ENCODE data around the gene SHC1. TPM values are rescaled to one million over a fixed set of nuclear protein-coding genes. Genes with fewer than 3 reads are reported as not detected.

The SHC1 gene
- total RNA-seq (10 to 100 TPM; 78.4 to 81.7 TPM), polyA plus RNA-seq (10 to 100 TPM; 36.4 to 44.5 TPM)

- Histone ChIP-seq H3K27ac (ENCODE audit: low read depth, low read length) (peak within 1 kb of the TSS; percentile 23), H3K4me3 (ENCODE audit: low read length in 2 of 2) (no peak within 1 kb of the TSS), H3K36me3 (ENCODE audit: insufficient read depth, low read length) (peaks cover 37% of the 10 kb centered on the region), H3K27me3 (ENCODE audit: insufficient read depth, low read length) (no peaks in the 10 kb centered on the region), H3K9me3 (ENCODE audit: control insufficient read depth in 1 of 2, low read length in 2 of 2) (no peaks in the 10 kb centered on the region), H3K4me1 (ENCODE audit: insufficient read depth, low read length) (peaks cover 36% of the 10 kb centered on the region)
- peak within 1 kb of the TSS; percentile 15 to 58 (median 44) for H3K4me3 Mint-ChIP-seq
- H3K9me3 Mint-ChIP-seq, result no peaks in the 10 kb centered on the region
- H3K4me1 Mint-ChIP-seq, result peaks cover 22 to 35% (median 26%) of the 10 kb centered on the region in 4 donors
- H3K27ac Mint-ChIP-seq, result peak within 1 kb of the TSS; percentile 57 to 87 (median 85)
- no peaks in the 10 kb centered on the region for H3K27me3 Mint-ChIP-seq
- peaks cover 16 to 39% of the 10 kb centered on the region in 2 donors for H3K36me3 Mint-ChIP-seq
- CTCF ChIA-PET (ENCODE audit: partially characterized antibody), result interaction anchor here (0.9 to 16.3 kb wide), 7 partner anchors 10 to 121 kb away, joined by 3 to 226 read pairs (median 5); partner anchors contain the start of genes LENEP and PYGO2
- DNase-seq, result peak in 1 of 5 donors; percentile 46
- intact Hi-C loops (cut with micrococcal nuclease), result no loop called here
- POLR2A ChIA-PET (ENCODE audit: partially characterized antibody), result interaction anchor here (0.7 to 41.7 kb wide), 7 partner anchors 9 to 80 kb away, joined by 3 to 1543 read pairs (median 36); partner anchors contain the start of genes ADAM15, FLAD1, LENEP and PBXIP1
These were observed at the start of gene SHC1 for GRCh38 chr1:154970631-154971340. Gene SHC1, minus strand, starts transcription at chr1:154970747. Its CDS starts 221 bp downstream, at chr1:154970526.

- H3K27ac ChIP-seq (ENCODE audit: low read depth, low read length), result no peak overlapping the region
- CTCF ChIA-PET (ENCODE audit: partially characterized antibody), result interaction anchor here (0.7 to 18.7 kb wide), 15 partner anchors 8 to 460 kb away, joined by 3 to 381 read pairs (median 3); partner anchors contain the start of genes ADAM15, CKS1B, FLAD1 and LENEP
These were observed 49.1 kb upstream of the SHC1 start for GRCh38 chr1:155019377-155020245.

GRCh38 chr1:155018617-155019348, 48.2 kb upstream of the SHC1 start:
- no peaks in the 10 kb centered on the region for H3K9me3 ChIP-seq (ENCODE audit: control insufficient read depth in 1 of 2, low read length in 2 of 2)
- H3K36me3 ChIP-seq (ENCODE audit: insufficient read depth, low read length), result peaks cover 8% of the 10 kb centered on the region
- H3K4me1 ChIP-seq (ENCODE audit: insufficient read depth, low read length), result peaks cover 49% of the 10 kb centered on the region
- no peak overlapping the region for H3K4me3 ChIP-seq (ENCODE audit: low read length in 2 of 2)
- intact Hi-C loops (cut with micrococcal nuclease), result no loop called here
- peak overlapping the region; percentile 36 to 91 (median 86) for H3K27ac Mint-ChIP-seq
- peaks cover 38 to 68% (median 54%) of the 10 kb centered on the region in 4 donors for H3K4me1 Mint-ChIP-seq
- no peaks in the 10 kb centered on the region for H3K27me3 Mint-ChIP-seq
- ChIA-PET CTCF (ENCODE audit: partially characterized antibody) (interaction anchor here (0.6 to 18.7 kb wide), 11 partner anchors 20 to 112 kb away, joined by 3 to 381 read pairs (median 26); partner anchors contain the start of genes ADAM15, CKS1B, FLAD1 and LENEP), POLR2A (ENCODE audit: partially characterized antibody) (interaction anchor here (0.6 to 38.9 kb wide), 7 partner anchors 11 to 82 kb away, joined by 3 to 1543 read pairs (median 67); partner anchors contain the start of genes CKS1B, FLAD1, LENEP and PBXIP1)
- H3K27ac ChIP-seq (ENCODE audit: low read depth, low read length), result peak overlapping the region; percentile 86
- DNase-seq, result no peak
- H3K9me3 Mint-ChIP-seq, result peaks cover 0 to 1% (median 0%) of the 10 kb centered on the region in 8 donors
- H3K36me3 Mint-ChIP-seq, result peaks cover 13 to 20% of the 10 kb centered on the region in 2 donors
- H3K4me3 Mint-ChIP-seq, result no peak overlapping the region
- H3K27me3 ChIP-seq (ENCODE audit: insufficient read depth, low read length), result no peaks in the 10 kb centered on the region

More at GRCh38 chr1:155019377-155020245, 49.1 kb upstream of the SHC1 start:
- Histone ChIP-seq H3K9me3 (ENCODE audit: control insufficient read depth in 1 of 2, low read length in 2 of 2) (no peaks in the 10 kb centered on the region), H3K36me3 (ENCODE audit: insufficient read depth, low read length) (peaks cover 8% of the 10 kb centered on the region), H3K4me3 (ENCODE audit: low read length in 2 of 2) (no peak overlapping the region), H3K27me3 (ENCODE audit: insufficient read depth, low read length) (no peaks in the 10 kb centered on the region), H3K4me1 (ENCODE audit: insufficient read depth, low read length) (peaks cover 41% of the 10 kb centered on the region)
- H3K27me3 Mint-ChIP-seq, result no peaks in the 10 kb centered on the region
- peaks cover 0 to 1% (median 0%) of the 10 kb centered on the region in 8 donors for H3K9me3 Mint-ChIP-seq
- POLR2A ChIA-PET (ENCODE audit: partially characterized antibody), result interaction anchor here (0.6 to 38.9 kb wide), 5 partner anchors 11 to 49 kb away, joined by 3 to 1543 read pairs (median 67); partner anchors contain the start of genes CKS1B, FLAD1, LENEP and PBXIP1
- H3K4me3 Mint-ChIP-seq, result peak overlapping the region in 4 of 8 donors; percentile 9 to 43 (median 22)
- H3K4me1 Mint-ChIP-seq, result peaks cover 31 to 63% (median 47%) of the 10 kb centered on the region in 4 donors
- no peak for DNase-seq
- peaks cover 9 to 14% of the 10 kb centered on the region in 2 donors for H3K36me3 Mint-ChIP-seq
- H3K27ac Mint-ChIP-seq, result peak overlapping the region; percentile 65 to 91 (median 87)
- intact Hi-C loops (cut with micrococcal nuclease), result no loop called here

GRCh38 chr1:155017946-155018316, 47.4 kb upstream of the SHC1 start:
- Mint-ChIP-seq H3K4me1 (peaks cover 43 to 69% (median 61%) of the 10 kb centered on the region in 4 donors), H3K36me3 (peaks cover 13 to 26% of the 10 kb centered on the region in 2 donors), H3K27ac (peak overlapping the region; percentile 73 to 94 (median 79)), H3K9me3 (peaks cover 0 to under 1% (median 0%) of the 10 kb centered on the region in 8 donors), H3K4me3 (peak overlapping the region in 7 of 8 donors; percentile 48 to 74 (median 64)), H3K27me3 (no peaks in the 10 kb centered on the region)
- DNase-seq, result no peak
- peaks cover 57% of the 10 kb centered on the region for H3K4me1 ChIP-seq (ENCODE audit: insufficient read depth, low read length)
- no peaks in the 10 kb centered on the region for H3K27me3 ChIP-seq (ENCODE audit: insufficient read depth, low read length)
- intact Hi-C loops (cut with micrococcal nuclease), result loop anchor here (1.0 kb wide), 8 partner anchors 19 to 459 kb away; partner anchors contain the start of genes ADAM15, FLAD1 and PYGO2
- peaks cover 8% of the 10 kb centered on the region for H3K36me3 ChIP-seq (ENCODE audit: insufficient read depth, low read length)
- POLR2A ChIA-PET (ENCODE audit: partially characterized antibody), result interaction anchor here (0.6 to 38.9 kb wide), 12 partner anchors 10 to 81 kb away, joined by 3 to 1543 read pairs (median 7); partner anchors contain the start of genes ADAM15, CKS1B, FLAD1 and LENEP
- peak overlapping the region; percentile 86 for H3K27ac ChIP-seq (ENCODE audit: low read depth, low read length)
- peak overlapping the region; percentile 11 to 24 for H3K4me3 ChIP-seq (ENCODE audit: low read length in 2 of 2)
- no peaks in the 10 kb centered on the region for H3K9me3 ChIP-seq (ENCODE audit: control insufficient read depth in 1 of 2, low read length in 2 of 2)
- CTCF ChIA-PET (ENCODE audit: partially characterized antibody), result interaction anchor here (0.6 to 18.7 kb wide), 28 partner anchors 10 to 537 kb away, joined by 3 to 381 read pairs (median 5); partner anchors contain the start of genes ADAM15, CKS1B, FLAD1 and LENEP

GRCh38 chr1:155017041-155017945, 46.7 kb upstream of the SHC1 start:
- POLR2A ChIA-PET (ENCODE audit: partially characterized antibody), result interaction anchor here (0.6 to 38.9 kb wide), 13 partner anchors 10 to 125 kb away, joined by 3 to 1543 read pairs (median 4); partner anchors contain the start of genes ADAM15, CKS1B, FLAD1 and LENEP
- Histone ChIP-seq H3K27ac (ENCODE audit: low read depth, low read length) (peak overlapping the region; percentile 86), H3K4me3 (ENCODE audit: low read length in 2 of 2) (peak overlapping the region; percentile 11 to 24), H3K27me3 (ENCODE audit: insufficient read depth, low read length) (no peaks in the 10 kb centered on the region), H3K9me3 (ENCODE audit: control insufficient read depth in 1 of 2, low read length in 2 of 2) (no peaks in the 10 kb centered on the region), H3K36me3 (ENCODE audit: insufficient read depth, low read length) (peaks cover 8% of the 10 kb centered on the region), H3K4me1 (ENCODE audit: insufficient read depth, low read length) (peaks cover 64% of the 10 kb centered on the region)
- Mint-ChIP-seq H3K4me1 (peaks cover 46 to 71% (median 64%) of the 10 kb centered on the region in 4 donors), H3K9me3 (peaks cover 0 to 3% (median 0%) of the 10 kb centered on the region in 8 donors), H3K27me3 (no peaks in the 10 kb centered on the region), H3K27ac (peak overlapping the region; percentile 76 to 94 (median 85)), H3K4me3 (peak overlapping the region in 7 of 8 donors; percentile 58 to 86 (median 74)), H3K36me3 (peaks cover 13 to 31% of the 10 kb centered on the region in 2 donors)
- CTCF ChIA-PET (ENCODE audit: partially characterized antibody), result interaction anchor here (0.6 to 18.7 kb wide), 31 partner anchors 9 to 536 kb away, joined by 3 to 381 read pairs (median 5); partner anchors contain the start of genes ADAM15, CKS1B, FLAD1 and LENEP
- intact Hi-C loops (cut with micrococcal nuclease), result loop anchor here (1.0 kb wide), 8 partner anchors 18 to 458 kb away; partner anchors contain the start of genes ADAM15, FLAD1 and PYGO2
- peak; percentile 88 to 91 (median 89) for DNase-seq
